Stimulated activated CD4-positive, alpha-beta T cell treated with anti-CD3 and anti-CD28 coated beads, TNF-alpha, amount 100 ng/mL, for 24 hours (primary cell): ENCODE measurements around the gene ZNF646.

Experiments
- DNase-seq, 3 experiments: peaks; one replicate each; pipeline ENCODE4 v3.0.0-alpha.2; 2020; ENCODE audit warnings: low read depth in 3 of 3

The ZNF646 gene, protein sequence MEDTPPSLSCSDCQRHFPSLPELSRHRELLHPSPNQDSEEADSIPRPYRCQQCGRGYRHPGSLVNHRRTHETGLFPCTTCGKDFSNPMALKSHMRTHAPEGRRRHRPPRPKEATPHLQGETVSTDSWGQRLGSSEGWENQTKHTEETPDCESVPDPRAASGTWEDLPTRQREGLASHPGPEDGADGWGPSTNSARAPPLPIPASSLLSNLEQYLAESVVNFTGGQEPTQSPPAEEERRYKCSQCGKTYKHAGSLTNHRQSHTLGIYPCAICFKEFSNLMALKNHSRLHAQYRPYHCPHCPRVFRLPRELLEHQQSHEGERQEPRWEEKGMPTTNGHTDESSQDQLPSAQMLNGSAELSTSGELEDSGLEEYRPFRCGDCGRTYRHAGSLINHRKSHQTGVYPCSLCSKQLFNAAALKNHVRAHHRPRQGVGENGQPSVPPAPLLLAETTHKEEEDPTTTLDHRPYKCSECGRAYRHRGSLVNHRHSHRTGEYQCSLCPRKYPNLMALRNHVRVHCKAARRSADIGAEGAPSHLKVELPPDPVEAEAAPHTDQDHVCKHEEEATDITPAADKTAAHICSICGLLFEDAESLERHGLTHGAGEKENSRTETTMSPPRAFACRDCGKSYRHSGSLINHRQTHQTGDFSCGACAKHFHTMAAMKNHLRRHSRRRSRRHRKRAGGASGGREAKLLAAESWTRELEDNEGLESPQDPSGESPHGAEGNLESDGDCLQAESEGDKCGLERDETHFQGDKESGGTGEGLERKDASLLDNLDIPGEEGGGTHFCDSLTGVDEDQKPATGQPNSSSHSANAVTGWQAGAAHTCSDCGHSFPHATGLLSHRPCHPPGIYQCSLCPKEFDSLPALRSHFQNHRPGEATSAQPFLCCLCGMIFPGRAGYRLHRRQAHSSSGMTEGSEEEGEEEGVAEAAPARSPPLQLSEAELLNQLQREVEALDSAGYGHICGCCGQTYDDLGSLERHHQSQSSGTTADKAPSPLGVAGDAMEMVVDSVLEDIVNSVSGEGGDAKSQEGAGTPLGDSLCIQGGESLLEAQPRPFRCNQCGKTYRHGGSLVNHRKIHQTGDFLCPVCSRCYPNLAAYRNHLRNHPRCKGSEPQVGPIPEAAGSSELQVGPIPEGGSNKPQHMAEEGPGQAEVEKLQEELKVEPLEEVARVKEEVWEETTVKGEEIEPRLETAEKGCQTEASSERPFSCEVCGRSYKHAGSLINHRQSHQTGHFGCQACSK (N-terminal part only)

DNA sequence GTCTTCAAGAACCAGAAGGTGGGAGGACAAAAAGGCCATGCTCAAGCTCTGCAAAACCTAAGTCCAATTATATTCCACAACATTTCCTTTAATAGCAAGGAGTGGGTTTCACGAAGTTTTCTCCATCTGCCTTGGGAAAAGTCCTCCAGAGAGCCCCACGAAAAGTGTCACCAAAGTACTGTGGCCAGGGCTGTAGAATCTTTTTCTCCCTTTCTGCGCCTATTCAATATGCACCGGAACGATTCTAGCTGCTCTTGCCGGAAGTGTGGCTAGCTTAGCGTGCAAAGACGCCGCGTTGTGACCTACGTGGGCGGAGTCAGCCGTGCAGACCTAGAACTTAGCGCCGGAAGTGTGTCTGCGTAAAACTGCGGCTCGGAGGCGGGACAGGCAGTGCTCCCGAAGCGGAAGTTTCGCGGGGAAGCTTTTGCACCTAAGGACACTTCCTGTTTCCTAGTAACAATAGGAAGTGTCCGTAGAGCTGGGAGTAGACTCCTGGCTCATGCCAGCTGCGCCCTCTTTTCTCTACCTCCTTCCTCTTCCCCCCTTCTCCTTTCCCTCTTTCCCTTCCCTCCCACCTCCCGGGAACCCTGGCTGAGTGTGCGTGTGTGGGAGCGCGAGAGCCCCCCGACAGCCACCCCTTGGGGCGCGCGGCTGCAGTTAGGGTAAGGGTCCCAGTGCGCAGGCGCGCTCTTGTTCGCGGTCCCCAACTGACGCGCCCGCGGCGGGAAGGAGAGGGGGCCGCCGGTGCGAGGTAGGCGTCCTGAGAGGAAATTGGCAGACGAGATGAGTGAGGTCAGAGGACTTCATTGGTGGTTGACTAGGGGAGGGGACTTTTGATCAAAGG lies at the start of gene ZNF646, which contains the start of gene ZNF668:
Gene ZNF646, plus strand, starts transcription at position 453 of the 844 bp plus-strand sequence. CDS start 1,903 bp downstream, outside the sequence.
Gene ZNF668, minus strand, starts transcription at position 271 of the 844 bp plus-strand sequence. CDS start 9,781 bp downstream, outside the sequence.
- peak; percentile 93 to 99 (median 98) for DNase-seq

DNA sequence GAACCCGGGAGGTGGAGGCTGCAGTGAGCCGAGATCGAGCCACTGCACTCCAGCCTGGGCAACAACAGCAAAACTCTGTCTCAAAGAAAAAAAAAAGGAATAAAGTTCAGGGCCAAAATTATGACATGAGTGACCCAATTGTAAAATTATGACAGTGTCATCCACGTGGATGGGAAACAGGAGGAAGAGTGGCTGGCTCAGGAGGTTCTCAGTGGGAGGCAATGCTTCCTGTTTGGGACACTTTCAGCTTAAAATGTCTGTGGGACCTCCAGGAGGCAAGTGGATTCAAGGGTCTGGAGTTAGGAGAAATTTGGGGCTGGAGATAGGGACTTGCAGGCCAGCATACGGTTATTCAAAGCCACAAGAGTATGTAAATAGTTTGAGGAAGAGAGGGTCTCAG lies 48.9 kb upstream of the ZNF646 start:
- no peak for DNase-seq

DNA sequence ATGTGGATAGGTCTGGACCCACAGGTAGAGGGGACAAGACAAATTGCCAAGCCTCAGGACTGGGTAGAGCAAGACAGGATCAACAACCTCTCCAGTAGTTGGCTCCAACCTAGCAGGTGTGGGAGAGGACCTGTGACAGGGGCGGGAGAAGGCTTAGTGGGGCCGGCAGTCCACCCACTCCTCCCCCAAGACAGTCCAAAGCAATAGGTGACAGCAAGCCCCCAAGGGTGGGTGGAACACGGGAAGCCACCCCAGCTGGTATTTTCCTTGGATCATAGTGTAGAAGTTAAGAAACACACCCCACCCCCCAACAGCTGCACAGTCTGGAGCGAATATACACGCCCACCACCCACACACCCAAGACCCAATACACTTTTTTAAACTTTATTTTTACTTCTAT lies 45.0 kb upstream of the ZNF646 start:
- DNase-seq: no peak

DNA sequence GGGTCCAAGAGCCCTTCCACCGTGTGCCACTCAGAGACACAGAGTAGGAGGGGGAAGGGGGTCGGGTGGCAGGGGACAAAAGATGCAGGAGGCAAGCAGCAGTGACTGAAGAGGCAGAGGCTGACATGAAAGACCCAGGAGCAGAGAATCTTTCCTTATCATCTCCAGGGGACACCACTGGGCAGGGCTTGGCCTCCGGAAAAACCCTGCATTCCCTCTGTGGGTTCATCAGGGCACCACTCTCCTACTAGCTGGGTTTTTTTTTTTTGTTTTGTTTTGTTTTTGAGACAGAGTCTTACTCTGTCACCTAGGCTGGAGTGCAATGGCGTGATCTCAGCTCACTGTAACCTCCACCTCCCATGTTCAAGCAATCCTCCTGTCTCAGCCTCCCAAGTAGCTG lies 42.9 kb upstream of the ZNF646 start:
- DNase-seq: no peak

DNA sequence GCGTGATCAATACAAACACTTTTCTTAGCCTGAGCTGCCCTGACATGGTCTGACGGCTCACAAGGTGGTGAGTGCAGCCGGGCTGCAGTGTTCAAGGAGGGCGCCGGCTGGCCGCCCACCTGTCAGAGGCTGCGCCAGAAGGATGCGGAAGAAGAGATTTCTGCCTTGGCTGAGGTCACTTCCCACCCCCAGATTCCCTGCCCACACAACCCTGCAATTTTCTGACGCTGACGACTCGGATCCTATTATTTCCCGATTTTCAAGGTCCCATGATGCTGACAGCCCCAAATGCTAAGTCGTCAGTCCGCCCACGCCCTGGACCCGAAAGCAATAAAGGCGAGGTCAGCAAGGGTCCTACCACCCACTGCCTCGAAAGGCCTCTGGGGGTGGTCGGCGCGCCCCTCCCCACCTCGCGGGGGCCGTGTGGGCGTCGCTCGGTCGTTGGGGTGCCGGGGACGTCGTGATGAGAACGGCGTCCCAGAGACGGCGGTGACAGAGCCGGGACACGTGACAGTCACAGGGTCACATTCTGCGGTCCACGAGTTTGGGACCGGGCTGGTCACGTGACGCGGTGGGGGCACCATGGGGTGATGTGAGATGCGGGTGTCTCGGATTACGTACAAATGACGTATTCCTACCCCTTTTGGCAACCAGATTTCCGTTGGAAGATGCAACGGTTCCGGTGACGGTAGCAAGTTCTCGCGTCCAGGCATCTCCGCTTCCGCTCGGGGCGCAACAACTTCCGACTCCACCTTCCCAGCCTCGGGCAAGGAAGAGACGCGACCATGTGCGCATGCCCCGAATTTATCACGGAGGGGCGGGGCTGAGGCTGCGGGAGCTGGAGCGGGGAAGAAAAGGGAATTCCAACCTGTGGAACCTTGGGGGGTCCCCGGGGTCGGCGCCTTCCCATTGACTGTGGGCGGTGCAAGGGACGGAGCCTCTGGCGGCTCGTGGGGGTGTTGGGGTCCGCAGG lies 41.2 kb upstream of the ZNF646 start, which contains the start of gene STX4:
Gene STX4, plus strand, starts transcription at position 823 of the 973 bp plus-strand sequence. CDS start 248 bp downstream, outside the sequence.
- peak; percentile 93 to 98 (median 96) for DNase-seq

DNA sequence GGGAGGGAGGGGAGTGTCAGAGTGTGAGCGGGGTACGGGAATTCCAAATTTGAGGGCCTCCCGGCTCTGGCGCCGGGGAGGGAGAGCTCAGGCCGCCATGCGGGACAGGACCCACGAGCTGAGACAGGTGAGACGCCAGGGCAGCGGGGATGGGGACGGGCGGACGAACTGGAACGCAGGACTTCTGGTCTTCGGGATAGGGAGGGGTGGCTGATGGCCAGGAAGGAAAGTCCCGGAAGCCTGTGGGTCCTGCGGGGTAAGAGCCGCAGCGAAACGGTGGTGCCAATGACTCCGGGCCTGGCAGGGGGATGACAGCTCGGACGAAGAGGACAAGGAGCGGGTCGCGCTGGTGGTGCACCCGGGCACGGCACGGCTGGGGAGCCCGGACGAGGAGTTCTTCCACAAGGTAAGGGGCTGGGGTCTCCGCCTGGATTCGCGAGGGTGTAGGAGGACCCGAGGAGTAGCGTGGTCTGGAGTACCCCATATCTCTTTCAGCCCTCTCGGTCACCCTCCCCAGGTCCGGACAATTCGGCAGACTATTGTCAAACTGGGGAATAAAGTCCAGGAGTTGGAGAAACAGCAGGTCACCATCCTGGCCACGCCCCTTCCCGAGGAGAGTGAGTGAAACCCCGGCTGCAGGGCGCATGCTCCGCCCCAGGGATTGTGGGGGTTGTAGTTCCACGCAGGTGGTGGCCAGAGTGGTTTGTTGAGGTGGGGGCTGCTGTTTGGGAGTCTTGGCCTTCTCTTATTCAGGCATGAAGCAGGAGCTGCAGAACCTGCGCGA lies 40.3 kb upstream of the ZNF646 start:
- DNase-seq: peak; percentile 77 to 84 (median 82)

DNA sequence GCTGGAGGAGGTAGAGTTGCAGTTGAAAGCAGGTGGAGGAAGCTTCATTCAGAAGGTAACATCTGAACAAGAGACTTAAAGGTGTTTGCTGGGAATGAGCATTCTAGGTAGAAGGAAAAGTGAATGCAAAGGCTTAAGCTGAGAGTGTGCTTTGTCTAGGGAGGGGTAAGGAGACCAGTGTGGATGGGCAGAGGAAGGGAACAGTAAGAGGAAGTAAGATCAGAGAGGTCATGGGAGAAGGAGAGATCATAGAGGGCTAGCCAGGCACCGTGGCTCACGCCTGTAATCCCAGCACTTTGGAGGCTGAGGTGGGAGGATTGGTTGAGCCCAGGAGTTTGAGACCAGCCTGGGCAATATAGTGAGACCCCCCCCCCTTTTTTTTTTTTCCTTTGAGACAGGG lies 37.5 kb upstream of the ZNF646 start:
- DNase-seq: no peak

DNA sequence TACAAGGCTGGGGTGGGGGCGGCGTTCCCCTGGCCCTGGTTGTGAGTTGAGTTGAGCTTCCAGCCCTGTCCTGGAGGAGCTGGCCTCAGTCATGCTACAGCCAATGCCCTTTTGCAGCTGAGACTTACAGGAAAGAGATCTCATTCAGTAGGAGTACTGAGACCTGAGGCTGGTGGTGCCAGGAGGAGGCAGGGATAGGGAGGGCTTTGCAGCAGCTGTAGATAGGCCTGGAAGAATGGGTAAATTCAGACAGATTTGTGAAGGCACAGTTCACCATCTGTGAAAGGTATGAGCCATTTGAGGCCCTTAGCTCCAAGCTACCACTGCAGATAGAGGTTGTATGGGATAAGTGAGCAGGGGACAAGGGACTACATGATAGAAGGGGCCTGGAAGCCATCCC lies 35.2 kb upstream of the ZNF646 start:
- no peak for DNase-seq

DNA sequence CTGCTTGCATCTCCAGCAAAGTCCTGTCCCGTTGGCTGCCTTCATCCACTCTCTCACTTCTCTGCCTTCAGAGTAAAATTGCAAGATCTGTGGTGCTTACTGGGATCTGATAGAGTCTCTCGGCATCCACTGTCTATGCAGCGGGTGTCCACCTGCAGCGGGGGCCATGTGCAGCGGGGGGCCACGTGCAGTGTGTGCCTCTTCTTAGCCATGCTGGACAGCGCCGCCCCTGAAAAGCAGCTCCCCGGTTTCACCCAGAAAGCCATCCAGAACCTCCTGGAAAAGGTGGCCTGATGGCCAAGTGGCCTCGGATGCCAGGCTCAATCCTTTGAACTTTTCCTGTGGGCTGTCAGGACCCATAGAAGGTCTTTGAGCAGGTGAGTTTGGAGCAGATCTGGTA lies 31.4 kb upstream of the ZNF646 start:
- DNase-seq: no peak

DNA sequence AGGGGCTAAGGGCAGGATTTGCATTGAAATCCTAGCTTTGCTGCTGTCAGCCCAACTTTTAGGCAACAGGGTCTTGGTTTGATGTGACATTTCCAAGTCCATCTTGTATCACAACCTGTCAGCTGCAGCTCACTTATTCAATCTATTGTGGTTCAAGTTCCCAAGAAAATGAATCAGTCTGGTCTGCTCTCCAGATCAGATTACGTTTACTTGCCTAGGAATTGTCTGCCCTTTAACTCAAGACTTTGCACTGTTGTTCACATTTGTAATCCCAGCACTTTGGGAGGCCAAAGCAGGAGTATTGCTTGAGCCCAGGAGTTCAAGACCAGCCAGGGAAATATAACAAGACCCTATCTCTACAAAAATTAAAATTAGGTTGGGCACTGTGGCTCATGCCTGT lies 30.9 kb upstream of the ZNF646 start:
- DNase-seq: no peak

DNA sequence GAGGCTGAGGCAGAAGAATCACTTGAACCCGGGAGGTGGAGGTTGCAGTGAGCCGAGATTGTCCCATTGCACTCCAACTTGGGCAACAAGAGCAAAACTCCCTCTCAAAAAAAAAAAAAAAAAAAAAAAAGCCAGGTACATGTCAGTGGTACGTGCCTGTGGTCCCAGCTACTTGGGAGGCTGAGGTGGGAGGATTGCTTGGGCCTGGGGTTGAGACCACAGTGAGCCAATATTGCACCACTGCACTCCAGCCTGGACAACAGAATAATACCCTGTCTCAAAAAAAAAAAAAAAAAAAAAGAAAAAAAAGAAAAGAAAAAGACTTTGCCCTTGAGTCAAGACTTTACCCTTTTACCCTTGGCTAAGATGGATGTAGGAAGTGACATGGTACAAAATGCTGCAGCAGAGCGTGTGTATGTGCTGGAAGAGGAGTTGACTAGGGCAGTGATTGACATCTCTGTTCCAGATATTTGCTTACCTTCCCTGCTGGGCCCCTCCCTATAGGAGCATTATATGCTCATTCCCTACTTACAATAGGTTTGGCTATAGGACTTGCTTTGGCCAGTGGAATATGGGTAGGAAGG lies 30.2 kb upstream of the ZNF646 start:
- no peak for DNase-seq

DNA sequence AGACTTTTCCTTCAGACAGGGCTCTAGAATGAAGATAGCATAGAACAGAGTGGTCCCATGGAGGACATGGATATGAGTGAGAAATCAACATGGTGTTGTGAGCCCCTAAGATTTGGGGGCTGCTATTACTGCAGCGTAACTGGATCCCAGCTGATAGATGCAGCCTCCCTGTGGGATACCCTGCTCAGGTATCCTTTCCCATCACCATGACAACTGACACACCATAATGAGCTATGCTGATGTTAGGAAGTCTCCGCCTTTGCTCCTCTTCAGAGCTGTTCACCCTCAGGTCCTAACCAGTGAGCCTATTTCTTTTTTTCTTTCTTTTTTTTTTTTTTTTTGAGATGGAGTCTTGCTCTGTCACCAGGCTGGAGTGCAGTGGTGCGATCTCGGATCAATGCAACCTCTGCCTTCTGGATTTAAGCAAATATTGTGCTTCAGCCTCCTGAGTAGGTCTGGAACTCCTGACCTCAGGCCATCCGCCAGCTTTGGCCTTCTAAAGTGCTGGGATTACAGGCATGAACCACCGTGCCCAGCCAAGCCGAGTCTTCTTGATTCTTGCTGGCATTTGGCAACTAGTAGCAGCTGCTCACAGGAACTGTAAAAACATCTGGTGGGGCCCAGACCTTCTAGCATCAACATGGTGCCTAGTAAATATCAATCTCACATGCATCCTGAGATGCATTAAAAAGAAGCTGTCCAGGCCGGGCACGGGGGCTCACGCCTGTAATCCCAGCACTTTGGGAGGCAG lies 23.8 kb upstream of the ZNF646 start:
- no peak for DNase-seq

DNA sequence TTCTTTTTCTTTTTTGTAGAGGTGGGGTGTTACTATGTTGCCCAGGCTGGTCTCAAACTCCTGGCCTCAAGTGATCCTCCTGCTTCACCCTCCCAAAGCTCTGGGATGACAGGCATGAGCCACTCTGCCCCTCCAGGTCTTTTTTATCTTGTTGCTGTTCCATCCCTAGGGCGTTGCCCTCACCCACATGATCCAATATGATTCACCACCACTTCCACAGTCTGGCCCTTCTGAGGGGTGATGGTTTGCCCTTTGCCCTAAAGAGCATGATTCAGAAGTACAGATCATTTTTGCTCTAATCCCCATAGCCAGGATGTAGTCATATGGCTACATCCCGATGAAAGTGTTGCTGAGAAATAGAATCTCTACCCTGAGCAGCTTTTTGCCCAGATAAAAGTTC lies 22.1 kb upstream of the ZNF646 start:
- DNase-seq: no peak

DNA sequence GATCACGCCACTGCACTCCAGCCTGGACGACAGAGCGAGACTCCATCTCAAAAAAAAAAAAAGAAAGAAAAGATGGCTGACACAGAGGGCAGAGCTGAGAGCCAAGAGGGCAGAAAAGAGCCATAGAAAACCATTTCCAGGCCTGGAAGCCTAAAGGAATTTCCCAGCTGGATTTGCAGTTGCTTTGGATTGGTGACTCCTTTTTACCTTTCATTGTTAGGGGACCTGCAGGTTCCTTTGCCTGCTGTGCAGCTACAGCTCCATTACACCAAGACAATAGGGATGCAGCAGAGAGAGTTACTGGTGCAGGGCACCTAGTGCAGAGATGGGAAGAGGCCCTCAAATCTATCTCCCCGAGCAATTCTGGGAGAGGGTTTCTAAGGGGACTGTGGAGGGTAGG lies 18.6 kb upstream of the ZNF646 start:
- DNase-seq: no peak

DNA sequence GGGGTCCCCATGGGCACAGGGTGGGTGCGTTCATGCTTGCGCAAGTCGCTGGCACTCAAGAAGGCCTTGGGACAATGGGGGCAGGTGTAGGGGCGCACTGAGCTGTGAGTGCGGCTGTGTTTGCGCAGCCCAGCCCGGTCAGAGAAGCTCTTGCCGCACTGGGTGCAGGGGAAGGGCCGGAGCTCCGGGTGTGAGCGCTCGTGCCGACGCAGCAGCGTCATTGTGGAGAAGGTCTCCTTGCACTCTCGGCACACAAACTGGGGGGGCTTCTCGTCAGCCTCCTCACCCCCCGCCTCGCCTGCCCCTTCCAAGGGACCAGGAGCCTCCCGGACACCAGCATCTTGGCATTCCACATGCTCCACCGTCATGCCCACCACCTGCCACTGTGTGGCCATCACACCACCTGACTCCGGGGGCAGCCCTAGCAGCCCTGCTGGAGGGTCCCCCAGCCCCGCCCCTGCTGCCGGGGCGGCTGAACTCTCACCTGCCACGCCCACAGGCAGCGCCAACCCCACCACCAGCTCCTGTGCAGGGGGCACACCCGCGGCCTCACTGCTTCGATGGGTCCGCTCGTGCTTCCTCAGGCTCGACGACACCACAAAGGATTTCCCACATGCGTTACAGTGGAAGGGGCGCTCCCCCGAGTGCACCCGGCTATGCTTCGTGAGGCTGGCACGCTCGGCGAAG lies 13.0 kb upstream of the ZNF646 start:
- DNase-seq: no peak

DNA sequence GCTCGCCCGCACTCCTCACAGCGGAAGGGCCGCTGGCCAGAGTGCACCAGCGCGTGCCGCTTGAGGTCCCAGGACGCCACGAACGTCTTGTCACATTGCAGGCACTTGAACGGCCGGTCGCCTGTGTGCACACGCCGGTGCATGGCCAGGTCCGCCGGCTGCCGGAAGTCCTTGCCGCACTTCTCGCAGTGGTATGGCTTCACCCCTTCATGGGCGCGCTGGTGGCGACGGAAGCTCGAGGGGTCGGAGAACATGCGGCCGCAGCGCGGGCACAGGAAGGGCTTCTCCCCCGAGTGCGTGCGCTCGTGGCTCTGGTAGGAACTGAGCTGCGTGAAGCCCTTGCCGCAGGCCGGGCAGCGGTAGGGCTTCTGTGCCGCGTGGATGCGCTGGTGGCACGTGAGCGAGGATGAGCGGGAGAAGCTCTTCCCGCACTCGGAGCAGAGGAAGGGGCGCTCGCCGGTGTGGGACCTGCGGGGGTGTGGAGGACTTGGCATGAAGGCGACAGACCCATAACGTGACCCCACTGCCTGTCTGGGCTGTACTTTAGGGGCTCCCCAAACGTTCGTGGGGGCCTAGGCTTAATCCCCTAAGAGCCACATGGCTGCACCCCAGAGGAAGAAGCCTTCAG lies 12.3 kb upstream of the ZNF646 start:
- DNase-seq: no peak

DNA sequence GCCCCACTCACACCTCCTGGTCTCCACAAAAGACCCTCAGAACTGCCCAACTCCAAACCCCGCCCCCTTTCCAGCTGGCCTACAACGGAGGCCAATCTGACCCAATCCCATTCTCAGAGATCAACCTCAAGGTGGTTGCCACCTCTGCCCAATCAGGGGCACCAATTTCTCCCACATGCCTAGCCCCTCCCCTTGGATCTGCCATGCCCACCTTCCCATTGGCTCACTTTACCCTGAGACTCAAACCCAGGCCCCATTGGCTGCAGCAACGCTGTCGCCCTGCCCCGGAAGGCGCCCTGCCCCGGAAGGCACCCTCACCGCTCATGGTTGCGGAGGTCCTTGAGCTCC lies 10.8 kb upstream of the ZNF646 start:
- no peak for DNase-seq
